ENCODE data around the gene FYB1. TPM values are rescaled to one million over a fixed set of nuclear protein-coding genes. Genes with fewer than 3 reads are reported as not detected.

The FYB1 gene
- total and polyA plus RNA-seq, 2 of the 4 experiments (the other 2 are of a cell fraction) = not detected

DNA sequence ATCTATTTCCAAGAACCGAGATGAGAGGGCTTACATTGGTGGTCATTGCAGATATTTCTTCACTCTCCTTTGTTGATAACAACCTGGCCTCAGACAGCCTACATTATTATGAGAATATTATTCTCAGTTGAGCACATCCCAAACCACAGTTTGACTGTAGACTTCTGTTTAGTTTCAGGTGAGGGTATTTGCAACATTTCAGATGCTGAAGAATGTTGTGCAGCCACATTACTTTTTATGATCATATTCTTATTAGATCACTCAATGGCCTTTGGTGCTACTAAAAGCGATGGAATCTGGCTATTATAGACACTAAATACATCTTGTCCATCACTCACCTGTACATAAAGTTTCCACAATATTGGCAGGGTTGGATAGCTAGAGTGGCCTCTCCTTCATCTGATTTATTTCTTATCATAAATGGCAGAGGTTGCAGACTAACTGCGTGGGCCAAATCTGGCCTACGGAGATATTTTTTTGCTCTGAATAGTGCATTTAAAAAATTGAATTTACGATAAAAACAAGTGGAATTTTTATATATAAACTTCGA lies 119.0 kb downstream of the FYB1 start:
- no peak for ATAC-seq (ENCODE audit: low read depth)
- in situ Hi-C loops (cut with MboI; ENCODE audit: low sequenced_read_pairs) (no loop called here), dilution Hi-C loops (cut with HindIII; ENCODE audit: low sequenced_read_pairs, unreplicated experiment) (no loop called here), intact Hi-C loops (cut with micrococcal nuclease) (loop anchor here (1.0 kb wide), 1 partner anchor 26 kb away; the partner anchor contains the start of gene RICTOR)
- no peak for DNase-seq
- BruUV-seq (replicated peaks) = no TSS peak
- H3K9me1 ChIP-seq (ENCODE audit: insufficient read depth, low read length) = peaks cover 13% of the 10 kb centered on the region
- peak overlapping the region; percentile 32; the same call in 1 of the 2 replicates for H4K5ac ChIP-seq (ENCODE audit: low read depth, low read length)
- H2BK120ac ChIP-seq (ENCODE audit: low read depth, low read length) = peak overlapping the region; percentile 82
- peak overlapping the region; percentile 54; the same call in 1 of the 2 replicates for H3K23ac ChIP-seq (ENCODE audit: low read depth, low read length)
- H2AK5ac ChIP-seq (ENCODE audit: low read depth, low read length) = peak overlapping the region; percentile 65
- peak overlapping the region; percentile 87; the same call in 1 of the 2 replicates for H3K18ac ChIP-seq (ENCODE audit: low read depth, low read length)
- H3K56ac ChIP-seq (ENCODE audit: extremely low read depth, insufficient read depth, low read length) = 0 out of 2 replicates have a peak overlapping the region, but pooled peaks have one; percentile 21
- H4K20me1 ChIP-seq (ENCODE audit: insufficient read depth, low read length) = no peaks in the 10 kb centered on the region
- H3K4me1 ChIP-seq (ENCODE audit: control insufficient read depth, insufficient read depth, low read length) = peaks cover 16% of the 10 kb centered on the region
- peak overlapping the region; percentile 95; the same call in 2 of the 3 replicates for H2BK15ac ChIP-seq (ENCODE audit: low read depth, low read length)
- peak overlapping the region; percentile 54 to 55 for H4K8ac ChIP-seq (ENCODE audit: low read depth in 2 of 2, low read length in 2 of 2)
- no peak overlapping the region for H3K9ac ChIP-seq (ENCODE audit: low read depth, low read length)
- TF ChIP-seq, protein P1, sequence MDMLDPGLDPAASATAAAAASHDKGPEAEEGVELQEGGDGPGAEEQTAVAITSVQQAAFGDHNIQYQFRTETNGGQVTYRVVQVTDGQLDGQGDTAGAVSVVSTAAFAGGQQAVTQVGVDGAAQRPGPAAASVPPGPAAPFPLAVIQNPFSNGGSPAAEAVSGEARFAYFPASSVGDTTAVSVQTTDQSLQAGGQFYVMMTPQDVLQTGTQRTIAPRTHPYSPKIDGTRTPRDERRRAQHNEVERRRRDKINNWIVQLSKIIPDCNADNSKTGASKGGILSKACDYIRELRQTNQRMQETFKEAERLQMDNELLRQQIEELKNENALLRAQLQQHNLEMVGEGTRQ (IDR thresholded peaks at IDR 0.05; ENCODE audit: low read depth, low read length) = no peak
- TF ChIP-seq BHLHE40 (IDR thresholded peaks at IDR 0.05; ENCODE audit: low read depth, low read length) = no peak
- no peak for TF ChIP-seq CHD1 (IDR thresholded peaks at IDR 0.05; ENCODE audit: low read depth, low read length)
- TF ChIP-seq RCOR1 (IDR thresholded peaks at IDR 0.05; ENCODE audit: insufficient replicate concordance, low read length) = no peak
- no peak for TF ChIP-seq MAFK (IDR thresholded peaks at IDR 0.05; ENCODE audit: low read depth, low read length)
- no peak for TF ChIP-seq POLR2A (IDR thresholded peaks at IDR 0.05; ENCODE audit: low read depth, low read length)
- TF ChIP-seq, protein P2, sequence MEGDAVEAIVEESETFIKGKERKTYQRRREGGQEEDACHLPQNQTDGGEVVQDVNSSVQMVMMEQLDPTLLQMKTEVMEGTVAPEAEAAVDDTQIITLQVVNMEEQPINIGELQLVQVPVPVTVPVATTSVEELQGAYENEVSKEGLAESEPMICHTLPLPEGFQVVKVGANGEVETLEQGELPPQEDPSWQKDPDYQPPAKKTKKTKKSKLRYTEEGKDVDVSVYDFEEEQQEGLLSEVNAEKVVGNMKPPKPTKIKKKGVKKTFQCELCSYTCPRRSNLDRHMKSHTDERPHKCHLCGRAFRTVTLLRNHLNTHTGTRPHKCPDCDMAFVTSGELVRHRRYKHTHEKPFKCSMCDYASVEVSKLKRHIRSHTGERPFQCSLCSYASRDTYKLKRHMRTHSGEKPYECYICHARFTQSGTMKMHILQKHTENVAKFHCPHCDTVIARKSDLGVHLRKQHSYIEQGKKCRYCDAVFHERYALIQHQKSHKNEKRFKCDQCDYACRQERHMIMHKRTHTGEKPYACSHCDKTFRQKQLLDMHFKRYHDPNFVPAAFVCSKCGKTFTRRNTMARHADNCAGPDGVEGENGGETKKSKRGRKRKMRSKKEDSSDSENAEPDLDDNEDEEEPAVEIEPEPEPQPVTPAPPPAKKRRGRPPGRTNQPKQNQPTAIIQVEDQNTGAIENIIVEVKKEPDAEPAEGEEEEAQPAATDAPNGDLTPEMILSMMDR (conservative IDR thresholded peaks at IDR 0.05; ENCODE audit: low read depth, low read length) = no peak
- no peak for TF ChIP-seq NFE2L2 (IDR thresholded peaks at IDR 0.05; ENCODE audit: low read depth, low read length)
- TF ChIP-seq SMC3 (IDR thresholded peaks at IDR 0.05; ENCODE audit: low read depth, low read length) = no peak
- TF ChIP-seq RAD21 (IDR thresholded peaks at IDR 0.05; ENCODE audit: low read length) = no peak
- TF ChIP-seq CEBPB (IDR thresholded peaks at IDR 0.05; ENCODE audit: low read depth, low read length) = no peak
- TF ChIP-seq MAZ (IDR thresholded peaks at IDR 0.05; ENCODE audit: borderline replicate concordance, low read depth, low read length) = no peak
- no CpG with 5 or more reads among the region's 6 CpGs for WGBS, 2 experiments (ENCODE audit: extremely low coverage in 2 of 2, insufficient read length in 1 of 2)
- peaks cover 0 to 3% of the 10 kb centered on the region in 2 experiments; a peak in 1 of 4 replicates for H3K79me1 ChIP-seq (ENCODE audit: low read depth in 1 of 2, low read length in 2 of 2)
- POLR2A ChIA-PET (ENCODE audit: unreplicated experiment) = interaction anchor here (1.0 kb wide), 1 partner anchor 325 kb away, joined by 3 read pairs; the partner anchor contains the start of gene DAB2
- no peaks in the 10 kb centered on the region for H3K9me3 ChIP-seq (ENCODE audit: control insufficient read depth, insufficient read depth, low read length)
- no peak overlapping the region for H2AFZ ChIP-seq (replicated peaks; ENCODE audit: low read length, poor library complexity)
- no peaks in the 10 kb centered on the region for H3K27me3 ChIP-seq (ENCODE audit: control insufficient read depth, insufficient read depth, low read length)
- peak overlapping the region; percentile 10 for H4K91ac ChIP-seq (ENCODE audit: insufficient read depth, low read depth, low read length)
- H3K4me2 ChIP-seq (ENCODE audit: low read depth, low read length) = peak overlapping the region; percentile 64; the same call in 1 of the 2 replicates
- H3K36me3 ChIP-seq (ENCODE audit: control insufficient read depth, insufficient read depth, low read length) = no peaks in the 10 kb centered on the region
- peak overlapping the region; percentile 41; the same call in 1 of the 2 replicates for H3K14ac ChIP-seq (replicated peaks; ENCODE audit: low read depth, low read length)
- H2AK9ac ChIP-seq (replicated peaks; ENCODE audit: low read depth, low read length, poor library complexity) = no peak overlapping the region
- CTCF ChIA-PET = interaction anchor here (1.2 to 1.6 kb wide), 2 partner anchors 19 to 28 kb away, joined by 3 to 7 read pairs; no protein-coding TSS in a partner anchor
- H2BK5ac ChIP-seq (ENCODE audit: low read depth, low read length, poor library complexity, severe bottlenecking) = peak overlapping the region; percentile 97
- no peak overlapping the region for H3K4me3 ChIP-seq (ENCODE audit: insufficient read depth, low read depth, low read length)
- H2BK20ac ChIP-seq (ENCODE audit: low read depth, low read length) = peak overlapping the region; percentile 94; the same call in 1 of the 2 replicates
- H3K4ac ChIP-seq (ENCODE audit: low read depth, low read length) = peak overlapping the region; percentile 82; the same call in 1 of the 2 replicates
- peak overlapping the region; percentile 37 for H3K27ac ChIP-seq (ENCODE audit: insufficient read depth, low read length)
